HG03378 (cell line): Measurements from ENCODE around the gene GTSE1.
A peak's percentile ranks its signal among the peaks of the same experiment; 100 is the strongest.
"Not testable (repeated sequence)": the region's sequence is repeated elsewhere in the genome, so short reads cannot be mapped to it uniquely, and the experiment has no call there.

Experiments
- ATAC-seq: cut with Tn5 transposase; IDR thresholded peaks from one replicate; pipeline ENCODE4 v1.9.1; 2021; ENCODE audit warnings: mild to moderate bottlenecking, moderate library complexity; ENCODE audit not compliant: unreplicated experiment

The GTSE1 gene

DNA sequence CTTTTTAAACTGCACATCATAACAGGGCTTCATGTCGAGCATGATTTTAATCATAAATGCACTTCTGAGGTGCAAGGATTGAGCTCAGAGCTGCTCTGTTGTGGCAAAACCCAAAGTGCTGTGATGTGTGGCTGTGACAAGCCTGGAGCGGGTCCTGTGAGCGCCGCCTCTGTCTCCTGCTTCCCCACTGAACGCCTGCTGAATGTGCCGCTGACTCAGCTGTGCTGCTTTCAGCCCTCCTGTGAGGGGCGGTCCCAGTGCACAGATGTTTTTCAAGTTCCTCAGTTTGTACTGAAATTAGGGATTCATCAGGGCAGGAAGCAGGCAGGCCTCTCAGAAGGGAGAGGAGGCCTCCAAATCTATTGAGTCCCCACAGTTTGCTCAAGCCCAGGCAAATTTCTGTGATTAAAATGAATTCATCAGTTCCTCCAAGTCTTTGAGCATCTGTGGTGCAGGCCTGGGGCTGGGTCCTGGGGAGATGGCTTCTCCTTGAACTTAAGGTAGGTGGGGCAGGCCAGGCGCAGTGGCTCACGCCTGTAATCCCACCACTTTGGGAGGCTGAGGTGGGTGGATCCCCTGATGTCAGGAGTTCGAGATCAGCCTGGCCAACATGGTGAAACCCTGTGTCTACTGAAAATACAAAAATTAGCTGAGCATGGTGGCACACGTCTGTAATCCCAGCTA is 3.0 kb upstream of the GTSE1 start:
- no peak for ATAC-seq

DNA sequence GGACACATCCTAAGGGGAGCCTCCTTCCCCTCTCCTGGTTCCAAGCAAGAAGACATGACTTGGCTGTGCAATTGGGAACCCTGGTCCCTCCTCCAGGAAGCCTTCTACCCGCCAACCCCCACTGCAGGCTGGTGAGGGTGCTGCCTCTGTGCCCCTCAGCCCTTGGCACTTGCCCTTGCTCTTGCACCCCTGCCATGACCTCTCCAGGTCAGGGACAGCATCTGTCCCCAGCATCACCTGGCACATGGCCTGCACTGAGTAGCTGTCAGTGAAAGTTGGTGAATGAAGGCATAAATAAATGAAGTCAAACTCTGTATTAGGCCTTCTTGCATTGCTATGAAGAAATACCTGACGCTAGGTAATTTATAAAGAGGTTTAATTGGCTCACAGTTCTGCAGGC is 1.9 kb upstream of the GTSE1 start:
- no peak for ATAC-seq

DNA sequence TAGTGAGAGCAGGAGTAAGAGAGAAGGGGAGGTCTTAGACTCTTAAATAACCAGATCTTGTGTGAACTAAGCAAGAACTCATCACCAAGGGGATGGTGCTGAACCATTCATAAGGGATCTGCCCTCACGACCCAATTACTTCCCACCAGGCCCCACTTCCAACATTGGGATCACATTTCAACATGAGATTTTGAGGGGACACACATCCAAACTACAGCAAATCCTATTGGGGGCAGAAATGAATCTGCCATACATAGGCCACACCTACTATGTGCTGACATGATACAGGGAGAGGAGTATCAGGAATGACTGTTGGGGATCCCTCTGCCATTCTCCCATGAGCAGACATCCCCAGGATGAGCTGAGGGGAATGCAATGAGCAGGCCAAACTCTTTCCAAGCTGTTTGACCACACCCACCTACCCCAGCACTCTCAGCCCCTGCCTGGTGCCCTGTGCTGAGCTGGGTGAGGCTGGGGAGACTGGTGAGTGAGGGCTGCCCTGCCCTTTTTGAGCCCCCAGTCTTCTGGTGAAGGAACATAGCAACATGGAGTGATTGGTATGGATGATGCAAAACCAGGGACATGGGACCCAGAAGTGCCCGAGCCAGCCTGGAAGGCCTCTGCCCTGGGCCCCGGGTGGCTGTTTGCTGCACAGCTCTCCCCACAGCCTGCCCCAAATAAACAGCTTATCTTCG is 1.2 kb upstream of the GTSE1 start:
- no peak for ATAC-seq

DNA sequence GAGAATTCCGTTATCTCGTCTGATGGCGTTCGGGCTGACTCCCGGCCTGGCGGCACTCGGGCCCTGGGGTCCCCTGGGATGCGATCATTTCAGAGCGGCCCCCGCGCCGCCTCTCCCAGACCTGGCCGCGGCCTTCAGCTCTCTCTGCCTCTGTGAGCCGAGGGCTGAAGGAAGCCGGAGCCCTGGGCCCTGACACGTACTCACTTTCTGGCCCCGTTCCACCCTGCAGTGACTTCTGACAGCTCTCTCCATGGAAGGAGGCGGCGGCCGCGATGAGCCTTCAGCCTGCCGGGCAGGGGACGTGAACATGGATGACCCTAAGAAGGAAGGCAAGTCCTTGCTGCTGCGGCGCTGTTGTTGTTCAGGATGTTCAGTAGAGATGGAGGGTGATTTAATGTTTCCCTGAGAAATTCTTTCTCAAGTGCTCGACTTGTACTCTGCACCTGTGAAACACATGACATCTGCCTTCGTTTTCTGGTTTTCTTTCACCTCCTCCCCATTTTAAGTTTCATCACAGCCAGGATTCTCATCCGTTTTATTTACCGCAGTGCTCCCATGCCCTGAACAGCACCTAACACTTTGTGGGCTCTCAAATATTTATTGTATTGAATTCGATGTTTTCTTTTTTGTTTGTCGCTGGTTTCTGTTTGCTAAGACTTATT is 612 bp downstream of the GTSE1 start:
- peak; percentile 3 for ATAC-seq

DNA sequence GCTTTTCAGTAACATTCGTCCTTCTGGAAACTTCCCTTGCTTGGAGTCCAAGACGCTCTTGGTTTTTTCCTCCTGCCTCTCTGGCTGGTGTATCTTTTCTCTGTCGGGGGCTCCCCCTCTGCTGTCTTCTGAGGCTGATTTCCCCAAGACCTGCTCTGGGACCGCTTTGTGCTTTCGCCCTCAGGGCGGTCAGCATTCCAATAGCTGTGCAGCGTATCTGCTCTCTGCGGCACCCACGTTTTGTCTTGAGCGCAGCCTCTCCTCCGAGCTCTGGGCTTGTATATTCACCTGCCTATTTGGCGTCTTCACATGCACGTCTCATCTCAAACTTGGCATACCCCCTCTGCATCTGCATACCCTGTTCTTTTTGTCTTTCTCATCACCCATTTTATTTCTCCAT is 2.4 kb downstream of the GTSE1 start:
- no peak for ATAC-seq

DNA sequence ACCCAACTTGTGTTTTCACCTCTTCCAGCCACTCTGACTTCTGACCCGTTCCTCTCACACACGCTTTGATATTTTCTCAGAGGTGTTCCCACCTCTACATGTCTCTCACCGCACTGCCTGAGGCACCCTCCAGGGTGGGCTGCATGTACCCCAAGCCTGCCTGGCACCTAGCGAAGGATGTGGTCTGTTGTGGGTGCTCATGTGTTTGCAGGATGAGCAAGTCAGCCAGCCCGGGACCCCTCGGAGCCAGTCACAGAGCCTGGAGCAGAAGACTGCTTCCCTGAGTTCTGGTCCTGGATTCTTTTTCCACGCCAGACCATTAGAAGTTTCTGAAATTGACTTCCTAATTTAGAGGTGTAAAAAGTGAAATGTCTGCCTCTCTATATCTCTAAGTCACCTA is 3.8 kb downstream of the GTSE1 start:
- ATAC-seq: no peak

DNA sequence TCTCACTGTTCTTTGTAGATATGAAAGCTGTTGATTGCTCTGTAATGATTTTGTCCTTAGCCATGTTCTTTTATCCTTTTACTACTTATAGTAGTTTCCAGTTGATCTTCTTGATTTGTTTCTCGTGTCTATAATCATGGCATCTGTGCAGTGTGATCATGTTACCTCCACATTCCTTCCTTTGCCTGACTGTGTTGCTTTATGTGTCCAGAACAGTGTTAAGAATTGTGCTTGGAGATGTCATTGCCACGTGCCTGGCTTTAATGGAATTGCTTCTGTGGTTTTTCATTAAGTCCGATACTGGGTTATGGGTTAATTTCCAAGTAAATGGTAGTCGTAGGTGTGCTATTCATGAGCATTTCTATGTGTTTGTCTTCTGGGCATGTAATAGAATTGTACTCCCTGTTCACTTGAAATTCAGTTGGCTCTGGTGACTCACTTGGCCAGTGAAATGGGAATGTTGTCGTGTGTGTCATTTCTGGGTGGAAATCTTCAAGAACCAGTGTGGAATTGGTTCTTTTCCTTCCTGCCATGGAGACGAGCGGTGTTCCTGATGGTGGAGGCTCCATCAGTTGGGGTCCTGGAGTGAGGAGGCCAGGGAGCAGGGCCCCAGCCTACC is 6.8 kb downstream of the GTSE1 start:
- no peak for ATAC-seq

DNA sequence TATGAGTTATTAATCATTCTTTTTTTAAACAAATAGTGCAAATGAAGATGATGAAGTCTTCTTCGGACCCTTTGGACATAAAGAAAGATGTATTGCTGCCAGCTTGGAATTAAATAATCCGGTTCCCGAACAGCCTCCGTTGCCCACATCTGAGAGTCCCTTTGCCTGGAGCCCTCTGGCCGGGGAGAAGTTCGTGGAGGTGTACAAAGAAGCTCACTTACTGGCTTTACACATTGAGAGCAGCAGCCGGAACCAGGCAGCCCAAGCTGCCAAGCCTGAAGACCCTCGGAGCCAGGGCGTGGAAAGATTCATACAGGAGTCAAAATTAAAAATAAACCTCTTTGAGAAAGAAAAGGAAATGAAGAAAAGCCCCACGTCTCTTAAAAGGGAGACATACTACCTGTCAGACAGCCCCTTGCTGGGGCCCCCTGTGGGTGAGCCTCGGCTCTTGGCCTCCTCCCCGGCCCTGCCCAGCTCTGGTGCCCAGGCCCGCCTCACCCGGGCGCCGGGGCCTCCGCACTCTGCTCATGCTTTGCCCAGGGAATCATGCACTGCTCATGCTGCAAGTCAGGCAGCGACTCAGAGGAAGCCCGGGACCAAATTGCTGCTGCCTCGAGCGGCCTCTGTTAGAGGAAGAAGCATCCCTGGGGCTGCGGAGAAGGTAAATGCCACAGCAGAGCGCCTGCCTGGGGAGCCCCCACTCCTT is 11.8 kb downstream of the GTSE1 start:
- ATAC-seq: no peak

DNA sequence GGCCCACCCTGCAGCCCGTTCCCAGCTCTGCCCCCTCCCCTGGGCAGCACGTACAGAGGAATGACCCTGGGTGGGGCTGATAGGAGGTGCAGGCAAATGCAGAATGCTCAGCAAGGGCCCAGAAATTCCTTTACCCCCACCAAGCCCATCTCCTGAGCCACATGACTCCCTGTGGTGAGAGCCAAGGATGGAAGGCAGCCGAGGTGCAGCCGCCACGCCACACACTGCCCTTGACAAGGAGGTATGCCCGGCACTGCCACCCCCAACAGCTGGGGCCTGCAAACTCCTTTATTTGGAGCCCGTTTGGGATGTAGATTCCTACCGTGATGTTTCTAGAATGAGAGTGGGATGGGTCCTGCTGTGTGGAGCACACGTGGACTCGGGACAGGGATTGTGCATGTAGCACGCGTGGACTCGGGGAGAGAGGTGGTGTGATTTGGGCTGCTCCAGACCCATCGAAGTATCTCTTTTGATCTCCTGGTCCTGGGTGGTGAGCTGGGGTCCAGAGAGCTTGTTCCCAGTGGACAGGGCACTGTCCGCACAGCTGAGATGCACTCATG is 12.9 kb downstream of the GTSE1 start:
- no peak for ATAC-seq

DNA sequence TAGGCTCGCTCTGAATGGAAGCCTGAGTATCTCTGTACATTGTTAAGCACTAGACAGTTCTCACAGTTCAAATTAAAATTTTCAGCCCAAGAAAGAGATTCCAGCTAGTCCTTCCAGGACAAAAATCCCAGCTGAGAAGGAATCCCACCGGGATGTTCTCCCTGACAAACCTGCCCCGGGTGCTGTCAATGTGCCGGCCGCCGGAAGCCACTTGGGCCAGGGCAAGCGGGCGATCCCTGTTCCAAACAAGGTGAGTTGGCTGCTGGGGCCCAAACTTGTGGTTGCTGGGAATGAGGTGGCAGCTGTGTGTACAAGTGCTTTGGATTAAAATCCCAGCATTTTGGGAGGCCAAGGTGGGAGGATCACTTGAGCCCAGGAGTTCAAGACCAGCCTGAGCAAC is 15.4 kb downstream of the GTSE1 start:
- ATAC-seq: no peak

DNA sequence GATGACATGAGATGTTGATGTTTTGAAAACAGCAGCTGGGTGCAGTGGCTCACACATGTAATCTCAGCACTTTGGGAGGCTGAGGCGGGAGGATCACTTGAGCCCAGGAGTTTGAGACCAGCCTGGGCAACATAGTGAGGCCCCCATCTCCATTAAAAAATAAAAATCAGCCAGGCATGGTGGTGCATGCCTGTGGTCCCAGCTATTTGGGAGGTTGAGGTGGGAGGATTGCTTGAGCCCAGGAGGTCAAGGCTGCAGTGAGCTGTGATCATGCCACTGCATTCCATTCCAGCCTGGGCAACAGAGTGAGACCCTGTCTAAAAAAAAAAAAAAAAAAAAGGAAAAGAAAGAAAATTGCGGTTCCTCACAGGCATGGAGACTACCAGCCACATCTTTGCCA is 16.2 kb downstream of the GTSE1 start:
- not testable (repeated sequence) for ATAC-seq

DNA sequence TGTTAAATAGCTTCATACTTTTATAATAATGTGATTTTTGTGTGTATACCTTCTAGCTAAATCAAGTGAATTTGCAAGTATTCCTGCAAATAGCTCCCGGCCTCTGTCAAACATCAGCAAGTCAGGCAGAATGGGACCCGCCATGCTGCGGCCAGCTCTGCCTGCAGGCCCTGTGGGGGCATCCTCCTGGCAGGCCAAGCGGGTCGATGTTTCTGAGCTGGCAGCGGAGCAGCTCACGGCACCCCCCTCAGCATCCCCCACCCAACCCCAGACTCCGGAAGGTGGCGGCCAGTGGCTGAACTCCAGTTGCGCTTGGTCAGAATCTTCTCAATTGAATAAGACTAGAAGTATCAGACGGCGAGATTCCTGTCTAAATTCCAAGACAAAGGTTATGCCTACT is 19.3 kb downstream of the GTSE1 start:
- no peak for ATAC-seq

DNA sequence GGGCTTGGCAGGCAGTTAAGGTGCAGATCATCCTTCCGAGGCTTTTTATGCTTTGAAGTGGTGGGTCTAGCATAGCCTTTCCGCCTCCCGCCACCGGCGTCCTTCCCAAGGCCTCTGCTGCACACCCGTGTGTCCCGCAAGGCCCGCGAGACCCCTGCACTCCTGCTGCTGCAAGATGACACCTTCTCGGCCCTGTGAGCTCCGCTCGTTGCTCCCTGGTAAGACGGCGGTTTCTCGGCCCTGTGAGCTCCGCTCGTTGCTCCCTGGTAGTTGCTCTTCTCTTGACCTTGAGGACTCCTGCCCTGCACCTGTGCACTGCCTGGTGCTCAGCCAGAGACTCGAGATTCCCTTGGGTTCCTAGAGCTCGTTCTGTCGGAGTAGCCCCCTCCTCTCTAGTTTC is 21.0 kb downstream of the GTSE1 start:
- no peak for ATAC-seq

DNA sequence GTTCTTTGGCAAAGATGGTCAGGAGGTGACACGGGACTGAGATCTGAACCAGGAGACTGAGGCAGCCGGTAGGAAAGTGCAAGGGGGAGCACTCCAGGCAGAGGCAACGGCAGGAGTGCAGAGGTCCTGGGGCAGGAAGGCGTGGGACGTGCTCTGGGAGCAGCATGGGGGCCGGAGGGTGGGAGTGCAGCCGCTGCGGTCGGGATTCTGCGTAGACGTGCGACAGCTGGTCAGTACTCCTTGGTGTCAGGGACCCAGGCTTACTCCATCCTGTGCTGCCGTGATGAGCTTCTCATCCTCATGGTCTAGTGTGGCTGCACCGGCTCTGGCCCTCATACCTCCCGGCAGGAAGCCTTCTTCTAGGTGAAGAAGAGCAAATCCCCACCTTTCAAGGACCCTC is 21.9 kb downstream of the GTSE1 start:
- ATAC-seq: no peak

DNA sequence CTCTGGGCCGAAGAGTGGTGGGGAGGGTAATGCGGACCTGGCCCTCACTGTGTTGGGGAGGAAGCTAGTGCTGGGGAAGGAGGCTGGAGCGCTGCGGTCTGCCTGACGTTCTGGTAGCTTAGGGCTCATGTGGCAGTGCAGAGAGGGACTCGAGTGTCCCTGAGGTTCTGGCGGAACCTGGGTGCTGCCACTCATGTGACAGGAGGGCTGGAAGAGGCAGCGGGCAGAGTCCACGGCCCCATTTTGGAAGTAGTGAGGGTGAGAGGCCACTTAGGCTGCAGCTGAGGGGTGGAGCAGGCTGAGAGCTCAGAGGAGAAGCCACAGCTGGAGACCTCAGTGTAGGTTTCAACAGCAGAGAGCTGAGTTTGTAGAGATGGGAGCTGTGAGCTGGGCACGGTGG is 22.6 kb downstream of the GTSE1 start:
- no peak for ATAC-seq

DNA sequence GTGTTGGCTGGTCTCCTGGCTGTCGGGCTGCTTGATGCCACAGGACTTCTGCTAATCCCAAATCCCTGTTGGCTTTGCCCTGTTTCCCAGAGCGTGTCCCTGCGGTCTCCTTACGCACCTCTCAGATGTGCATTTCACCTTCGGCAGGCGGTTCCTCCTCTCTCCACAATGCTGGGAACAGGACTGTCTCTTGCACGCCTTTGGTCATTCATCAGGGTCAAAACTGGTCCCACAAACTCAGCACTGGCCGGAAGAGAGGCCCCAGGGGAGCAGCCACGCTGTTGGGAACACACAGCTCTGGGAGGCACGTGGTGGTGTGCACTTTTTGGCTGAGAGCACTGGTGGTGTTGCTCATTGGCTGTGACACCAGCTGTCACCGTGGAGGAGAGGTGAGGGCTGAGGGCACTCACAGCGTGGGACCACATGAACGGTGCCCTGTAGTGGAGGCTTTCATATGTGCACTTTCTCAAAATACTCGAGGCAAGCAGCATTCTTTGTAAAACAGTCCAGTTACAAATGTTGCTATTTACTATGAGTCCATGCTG is 23.6 kb downstream of the GTSE1 start:
- ATAC-seq: no peak

DNA sequence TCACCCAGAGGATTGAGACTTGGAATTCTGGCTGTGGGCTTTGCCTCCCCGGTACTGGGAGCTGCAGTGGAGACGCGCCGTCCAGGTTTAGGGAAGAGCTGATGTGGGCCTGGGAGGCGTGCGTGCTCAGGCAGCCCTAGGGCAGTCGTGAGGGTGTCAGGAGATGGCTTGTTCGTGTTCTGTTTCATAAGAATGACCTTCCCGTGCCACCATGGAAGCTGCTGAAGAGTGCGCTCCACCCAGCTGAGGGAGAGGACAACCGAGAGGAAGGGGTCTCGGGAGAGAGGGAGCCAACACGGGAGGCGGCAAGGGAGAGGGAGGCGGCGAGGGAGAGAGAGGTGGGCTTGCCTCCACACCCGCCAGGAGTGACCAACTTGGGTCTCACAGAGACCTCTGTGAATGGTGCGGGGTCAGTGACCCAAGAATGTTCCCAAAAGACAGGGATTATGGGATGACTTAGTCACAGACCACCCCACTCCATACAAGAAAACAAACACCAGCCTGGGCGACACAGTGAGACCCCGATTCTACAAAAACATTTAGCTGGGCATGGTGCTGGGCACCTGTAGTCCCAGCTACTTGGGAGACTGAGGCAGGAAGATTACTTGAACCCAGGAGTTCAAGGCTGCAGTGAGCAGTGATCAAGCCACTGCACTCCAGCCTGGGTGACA is 24.2 kb downstream of the GTSE1 start:
- ATAC-seq: no peak

DNA sequence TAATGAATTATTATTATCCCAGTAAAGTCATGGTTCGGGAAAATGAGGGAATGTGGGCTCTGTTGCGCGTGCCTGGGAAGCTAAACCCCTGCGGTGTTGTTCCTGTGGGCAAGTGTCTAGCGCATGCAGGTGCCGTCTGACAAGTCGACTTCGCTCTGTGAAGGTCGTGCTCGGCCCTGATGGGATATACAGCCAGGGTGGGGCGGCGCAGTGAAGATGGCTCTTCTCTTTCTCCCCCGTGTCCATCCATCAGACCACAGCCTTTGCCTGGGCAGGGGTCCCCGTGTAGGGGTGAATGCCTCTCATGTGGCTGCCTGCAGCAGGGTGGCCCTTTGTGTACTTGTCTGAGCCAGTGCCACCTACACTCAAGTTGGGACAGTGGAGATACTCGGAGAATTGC is 26.0 kb downstream of the GTSE1 start:
- no peak for ATAC-seq

DNA sequence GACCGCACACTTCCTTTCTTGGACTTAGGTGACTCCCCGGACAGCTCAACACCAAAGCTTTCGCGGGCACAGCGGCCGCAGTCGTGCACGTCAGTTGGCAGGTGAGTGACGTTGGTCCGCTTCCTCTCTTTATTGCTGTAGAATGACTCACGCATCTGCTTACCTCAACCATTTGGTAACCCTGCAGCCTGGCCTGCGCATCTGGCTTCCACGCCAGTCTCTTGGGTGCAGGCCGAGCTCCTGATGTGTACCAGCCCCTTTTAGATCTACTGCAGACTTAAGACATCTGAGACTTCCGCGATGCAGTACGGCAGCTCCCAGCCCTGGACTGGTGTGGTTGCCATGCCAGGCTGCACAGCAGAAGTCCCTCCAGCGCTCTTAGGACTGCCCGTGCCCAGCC is 26.5 kb downstream of the GTSE1 start:
- ATAC-seq: no peak

DNA sequence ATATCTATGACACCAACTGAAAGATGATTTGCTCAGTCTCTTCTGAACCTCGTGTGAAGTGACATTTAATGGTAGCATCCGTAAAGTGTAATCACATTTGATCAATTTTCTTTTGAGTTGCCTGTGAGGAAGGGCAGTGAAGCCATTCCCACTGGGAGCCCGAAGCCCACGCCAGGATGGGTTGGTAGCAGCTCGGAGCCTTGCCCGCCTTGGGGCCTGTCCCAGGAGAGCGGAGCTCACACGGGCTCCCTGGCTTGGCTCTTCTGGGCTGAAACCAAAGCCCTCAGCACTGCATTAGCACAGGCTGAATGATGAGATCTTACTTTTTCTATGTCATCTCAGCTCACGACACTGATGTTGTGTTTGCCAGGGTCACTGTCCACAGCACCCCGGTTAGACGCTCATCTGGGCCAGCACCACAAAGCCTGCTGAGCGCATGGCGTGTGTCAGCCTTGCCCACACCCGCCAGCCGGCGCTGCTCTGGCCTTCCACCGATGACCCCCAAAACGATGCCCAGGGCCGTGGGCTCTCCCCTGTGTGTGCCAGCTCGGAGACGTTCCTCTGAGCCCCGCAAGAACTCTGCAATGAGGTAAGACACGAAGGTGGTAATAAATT is 29.5 kb downstream of the GTSE1 start:
- ATAC-seq: no peak
